Astrocyte of the spinal cord (primary cell): ENCODE measurements around the gene SH2D7.

Source experiments
- DNase-seq: peaks from one replicate; pipeline ENCODE4 v3.0.0; 2011; ENCODE audit warnings: low read depth, low spot score
- H3K4me3 ChIP-seq: 2 replicates; pipeline ENCODE4 v1.5.1; 2011; ENCODE audit warnings: low read depth, mild to moderate bottlenecking, low read length, moderate library complexity
- in situ Hi-C: cut with HindIII; loops from 2 replicates; pipeline ENCODE4 v1.10.0; 2017; ENCODE audit warnings: low sequenced_read_pairs
- TF ChIP-seq, protein P1 (sequence below): IDR thresholded peaks from 2 replicates; pipeline ENCODE4 v1.5.1; 2012; ENCODE audit warnings: low read depth, mild to moderate bottlenecking, low read length, inconsistent platforms

SH2D7 gene

DNA sequence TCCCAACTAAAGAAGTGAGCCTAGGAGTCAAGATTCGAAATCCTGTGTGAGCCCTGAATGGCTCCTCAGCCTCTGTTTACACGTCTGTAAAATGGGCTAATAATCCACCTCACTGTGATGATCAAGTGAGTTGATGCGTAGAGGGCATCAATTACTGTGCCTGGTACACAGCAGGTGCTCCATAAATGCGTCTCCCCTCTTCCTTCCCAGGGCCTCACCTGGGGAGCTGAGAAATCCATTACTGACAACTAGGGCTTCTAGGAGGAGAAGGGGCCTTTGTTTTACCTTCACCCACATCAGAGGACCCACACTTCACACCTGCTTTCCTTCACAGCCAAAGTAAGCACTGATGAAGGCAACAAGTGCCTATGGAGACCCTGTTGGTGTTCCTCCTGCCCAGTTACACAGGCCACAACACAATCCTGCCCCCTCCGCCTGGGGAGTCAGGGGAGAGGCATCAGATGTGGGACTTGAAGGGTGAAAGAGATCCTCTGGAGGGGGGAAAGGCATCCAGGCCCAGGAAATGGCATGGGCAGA is 37.5 kb downstream of the SH2D7 start:
- in situ Hi-C loops, result no loop called here
- TF ChIP-seq, protein P1, sequence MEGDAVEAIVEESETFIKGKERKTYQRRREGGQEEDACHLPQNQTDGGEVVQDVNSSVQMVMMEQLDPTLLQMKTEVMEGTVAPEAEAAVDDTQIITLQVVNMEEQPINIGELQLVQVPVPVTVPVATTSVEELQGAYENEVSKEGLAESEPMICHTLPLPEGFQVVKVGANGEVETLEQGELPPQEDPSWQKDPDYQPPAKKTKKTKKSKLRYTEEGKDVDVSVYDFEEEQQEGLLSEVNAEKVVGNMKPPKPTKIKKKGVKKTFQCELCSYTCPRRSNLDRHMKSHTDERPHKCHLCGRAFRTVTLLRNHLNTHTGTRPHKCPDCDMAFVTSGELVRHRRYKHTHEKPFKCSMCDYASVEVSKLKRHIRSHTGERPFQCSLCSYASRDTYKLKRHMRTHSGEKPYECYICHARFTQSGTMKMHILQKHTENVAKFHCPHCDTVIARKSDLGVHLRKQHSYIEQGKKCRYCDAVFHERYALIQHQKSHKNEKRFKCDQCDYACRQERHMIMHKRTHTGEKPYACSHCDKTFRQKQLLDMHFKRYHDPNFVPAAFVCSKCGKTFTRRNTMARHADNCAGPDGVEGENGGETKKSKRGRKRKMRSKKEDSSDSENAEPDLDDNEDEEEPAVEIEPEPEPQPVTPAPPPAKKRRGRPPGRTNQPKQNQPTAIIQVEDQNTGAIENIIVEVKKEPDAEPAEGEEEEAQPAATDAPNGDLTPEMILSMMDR, result no peak
- no peak for DNase-seq
- H3K4me3 ChIP-seq, result no peak overlapping the region

DNA sequence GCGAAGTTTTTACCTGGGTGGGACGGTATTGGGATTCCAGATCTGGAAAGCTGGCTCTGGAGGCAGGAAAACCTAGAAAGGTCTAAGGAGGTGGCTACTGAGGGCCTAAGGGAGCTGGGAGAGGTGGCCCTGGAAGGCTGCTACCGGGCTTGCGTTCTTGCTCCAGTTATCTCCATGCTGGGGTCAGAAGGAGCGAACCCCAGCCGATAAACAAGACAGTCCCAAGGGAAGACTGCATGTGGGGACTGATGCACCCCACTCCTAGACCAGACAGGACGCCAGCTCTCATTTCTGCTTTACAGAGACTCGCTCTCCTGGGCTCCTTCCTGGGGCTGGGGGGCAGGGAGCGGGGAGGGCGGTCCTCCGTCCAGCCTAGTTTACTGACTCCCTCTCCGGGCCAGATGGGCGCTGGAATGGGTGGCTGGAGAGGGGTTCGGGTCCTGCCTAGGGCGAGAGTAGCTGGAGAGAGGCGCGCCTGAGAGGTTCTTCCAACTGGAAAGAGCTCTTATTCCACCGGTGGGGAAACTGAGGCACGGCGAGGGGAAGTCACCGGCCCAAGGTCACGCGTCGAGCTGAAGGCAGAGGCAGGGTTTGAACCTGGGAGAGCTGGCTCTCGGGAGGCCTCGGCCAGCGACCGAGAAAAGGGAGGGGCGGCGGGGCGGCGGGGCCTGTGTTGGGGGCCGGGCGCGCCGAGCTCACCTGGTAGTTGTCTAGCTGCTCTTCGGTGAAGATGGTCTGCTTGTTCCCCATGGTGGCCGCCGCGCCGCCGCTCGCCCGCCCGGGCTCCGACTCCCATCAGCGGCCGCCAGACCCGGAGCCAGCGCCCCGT is 38.3 kb downstream of the SH2D7 start:
- no peak for DNase-seq
- TF ChIP-seq, protein P1, result no peak
- peak overlapping the region; percentile 17 for H3K4me3 ChIP-seq
- in situ Hi-C loops, result no loop called here

DNA sequence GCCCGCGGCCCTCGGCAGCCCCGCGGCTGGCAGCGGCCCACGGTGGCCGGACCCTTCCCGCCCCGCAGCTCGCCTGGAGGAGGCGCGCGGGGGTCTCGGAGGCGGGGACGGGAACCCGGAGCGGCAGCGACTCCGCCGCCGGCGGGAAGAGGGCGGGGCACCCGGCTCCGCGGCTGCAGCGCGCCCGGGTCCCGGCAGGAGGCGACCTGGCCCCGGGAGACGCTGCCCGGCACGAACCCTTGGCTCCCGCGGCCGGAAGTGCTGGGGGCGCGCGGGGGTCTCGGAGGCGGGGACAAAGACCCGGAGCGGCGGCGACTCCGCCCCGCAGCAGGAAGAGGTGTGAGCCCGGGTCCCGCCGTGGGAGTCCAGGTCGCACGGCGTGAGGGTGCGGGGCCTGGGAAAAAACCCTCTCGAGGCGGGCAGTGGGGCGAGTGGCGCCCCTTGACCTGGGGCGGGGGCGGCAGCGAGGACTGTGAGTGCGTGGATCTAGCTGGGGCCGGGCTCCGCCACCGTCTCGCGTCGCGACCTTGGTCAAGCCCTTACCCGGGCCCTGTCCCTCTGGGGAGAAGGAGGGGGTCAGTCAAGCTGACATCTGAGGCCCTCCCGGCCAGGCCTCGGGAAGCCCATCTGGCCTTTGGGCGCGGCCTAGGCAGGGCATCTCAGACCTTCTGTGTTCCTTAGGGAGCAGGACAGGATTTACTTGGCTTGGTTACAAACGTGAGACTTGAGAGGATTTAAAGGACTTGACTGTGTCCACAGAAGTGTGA is 39.1 kb downstream of the SH2D7 start, which contains the start of gene CIB2:
Gene CIB2 (minus strand): TSS at position 151 of the 767 bp plus-strand sequence. CDS start 230 bp downstream, outside the sequence.
- DNase-seq, result peak; percentile 45
- H3K4me3 ChIP-seq, result peak within 1 kb of the TSS; percentile 62
- in situ Hi-C loops, result no loop called here
- TF ChIP-seq, protein P1, result peak; percentile 56

DNA sequence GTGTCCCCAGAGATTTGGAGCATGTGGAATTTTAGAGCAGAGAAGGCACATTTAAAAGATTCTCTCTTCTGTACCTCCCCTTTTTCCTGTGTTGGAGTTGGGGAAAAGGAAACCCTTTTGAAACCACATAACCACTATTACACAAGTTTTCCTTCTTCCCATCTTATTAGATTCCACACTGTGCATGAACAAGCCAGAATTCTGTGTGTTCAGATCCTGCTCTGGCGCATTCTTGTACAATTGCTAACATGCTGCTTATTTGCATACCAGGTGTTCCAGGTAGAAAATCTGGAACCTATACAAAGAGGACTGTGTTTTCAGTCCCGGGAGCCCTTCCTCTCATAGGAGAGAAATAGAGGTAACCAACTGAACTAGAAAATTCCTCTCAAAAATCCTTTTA is 41.4 kb downstream of the SH2D7 start:
- H3K4me3 ChIP-seq, result no peak overlapping the region
- in situ Hi-C loops, result no loop called here
- TF ChIP-seq, protein P1, result no peak
- DNase-seq, result no peak

DNA sequence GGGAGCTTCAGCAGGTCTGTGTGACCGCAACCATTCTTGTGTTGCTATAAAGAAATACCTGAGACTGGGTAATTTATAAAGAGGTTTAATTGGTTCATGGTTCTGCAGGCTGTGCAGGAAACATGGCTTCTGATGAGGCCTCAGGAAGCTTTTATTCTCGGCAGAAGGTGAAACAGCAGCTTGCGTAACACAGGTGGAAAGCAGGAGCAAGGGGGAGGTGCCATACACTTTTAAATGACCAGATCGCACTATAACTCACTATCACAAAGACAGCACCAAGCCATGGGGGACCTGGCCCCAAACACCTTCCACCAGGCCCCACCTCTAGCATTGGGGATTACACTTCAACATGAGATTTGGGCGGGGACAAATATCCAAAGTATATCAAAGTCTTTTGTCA is 47.2 kb downstream of the SH2D7 start:
- TF ChIP-seq, protein P1, result no peak
- no peak for DNase-seq
- no peak overlapping the region for H3K4me3 ChIP-seq
- in situ Hi-C loops, result no loop called here

DNA sequence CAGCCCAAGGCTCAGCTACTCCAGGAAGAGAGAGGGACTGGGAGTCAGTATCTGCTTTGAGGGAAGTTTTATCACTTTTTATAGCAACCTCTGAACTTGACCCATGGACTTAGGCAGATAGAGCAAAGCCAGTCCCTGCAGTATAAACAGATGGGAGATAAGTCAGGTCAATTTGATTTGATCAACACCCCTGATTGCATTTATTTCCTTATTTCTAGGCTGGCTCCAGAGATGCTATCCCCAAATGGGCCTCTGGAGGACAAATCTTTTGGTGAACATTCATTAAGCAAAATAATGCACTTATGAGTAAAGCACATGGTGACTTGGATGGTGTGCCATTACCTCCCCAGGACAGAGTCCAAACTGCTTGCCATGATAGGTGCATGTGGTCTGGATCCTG is 47.9 kb downstream of the SH2D7 start:
- TF ChIP-seq, protein P1, result no peak
- in situ Hi-C loops, result no loop called here

More for the DNA sequence above, 47.9 kb downstream of the SH2D7 start:
- DNase-seq, result no peak
- H3K4me3 ChIP-seq, result no peak overlapping the region
